ENCODE measurements around the gene CAMTA1. TPM values are rescaled to one million over a fixed set of nuclear protein-coding genes. Genes with fewer than 3 reads are reported as not detected.

The CAMTA1 gene
- total and polyA plus RNA-seq, 9 of the 15 experiments (the other 6 are each of a cell fraction or from before 2014, with no cell fraction given), result 43.9 to 161 (median 65.9) TPM

DNA sequence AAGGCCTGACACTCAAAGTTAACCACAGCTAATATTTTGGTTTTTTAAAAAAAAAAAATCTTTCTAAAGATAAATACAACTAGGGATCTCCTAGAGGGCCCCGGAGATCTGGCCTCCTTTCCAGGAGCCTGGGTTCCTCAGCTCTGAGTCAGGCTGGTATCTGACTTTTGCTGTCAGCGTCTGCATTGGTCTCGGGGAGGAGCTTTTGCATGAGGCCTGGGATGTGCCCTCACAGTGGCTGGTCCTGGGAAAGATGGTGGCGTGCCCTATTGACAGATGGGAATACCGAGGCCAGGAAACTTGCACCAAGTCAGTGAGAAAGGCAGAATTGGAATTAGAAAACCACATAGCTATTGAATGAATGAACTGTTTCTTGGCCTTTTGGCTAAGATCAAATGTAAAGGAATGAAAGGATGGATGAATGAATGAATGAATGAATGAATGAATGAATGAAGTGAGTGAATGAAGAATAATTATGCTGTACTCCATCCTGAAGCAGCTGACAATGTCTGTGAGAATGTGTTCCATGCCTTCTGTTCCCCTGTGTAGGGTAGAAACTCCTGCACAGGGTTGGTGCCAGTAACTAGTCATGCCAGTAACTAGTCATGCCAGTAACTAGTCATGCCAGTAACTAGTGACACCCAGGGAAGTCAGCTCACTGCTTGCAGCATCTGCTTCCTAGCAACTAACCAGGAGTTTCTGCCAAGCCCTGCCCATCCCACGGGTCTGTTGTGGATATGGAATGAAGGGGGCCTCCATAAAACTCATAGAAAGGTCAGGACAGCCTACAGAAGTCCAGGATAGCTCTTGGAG lies 743.3 kb downstream of the CAMTA1 start:
- WGBS (ENCODE audit: insufficient coverage, low coverage, missing lambda C conversion rate), result 2% methylated on average over 6 of the region's 6 CpGs
- CTCF ChIA-PET (ENCODE audit: low intra/inter-chr PET ratio), result no interaction called here
- no TSS peak for BruUV-seq (replicated peaks)
- FAIRE-seq, result no peak
- ATAC-seq, result no peak
- H3K27me3 ChIP-seq (ENCODE audit: control insufficient read depth in 2 of 2, insufficient read depth in 2 of 2, low read length in 2 of 2), result peaks cover 10 to 62% of the 10 kb centered on the region in 2 experiments
- H3K9ac ChIP-seq (ENCODE audit: insufficient read depth in 1 of 2, low read depth in 2 of 2, low read length in 2 of 2), result no peak overlapping the region
- H3K36me3 ChIP-seq (ENCODE audit: control insufficient read depth, insufficient read depth, low read length), result no peaks in the 10 kb centered on the region
- no peaks in the 10 kb centered on the region for H3K4me1 ChIP-seq (replicated peaks in 1 of 2; ENCODE audit: control insufficient read depth in 2 of 2, insufficient read depth in 2 of 2, low read length in 2 of 2)
- no peaks in the 10 kb centered on the region for H3K79me2 ChIP-seq (ENCODE audit: control insufficient read depth, insufficient read depth, low read length)
- H3K4me2 ChIP-seq (ENCODE audit: insufficient read depth, low read length), result no peak overlapping the region
- H3K4me3 ChIP-seq, result no peak overlapping the region
- H3K9me1 ChIP-seq (ENCODE audit: control insufficient read depth, insufficient read depth, low read length), result no peaks in the 10 kb centered on the region
- no peak overlapping the region for H3K27ac ChIP-seq (ENCODE audit: extremely low read depth, low read depth, low read length)
- H2AFZ ChIP-seq (ENCODE audit: low read depth, low read length), result no peak overlapping the region
- H3K9me3 ChIP-seq (replicated peaks; ENCODE audit: control insufficient read depth, insufficient read depth, low read depth, low read length), result no peaks in the 10 kb centered on the region
- POLR2A ChIA-PET, result interaction anchor here (0.6 to 1.6 kb wide), 5 partner anchors 9 to 95 kb away, joined by 3 to 4 read pairs (median 3); no protein-coding TSS in a partner anchor
- intact Hi-C loops (cut with micrococcal nuclease), result no loop called here
- in situ Hi-C loops (cut with MboI), result no loop called here
- H4K20me1 ChIP-seq (replicated peaks; ENCODE audit: control insufficient read depth, insufficient read depth, low read length), result peaks cover 3% of the 10 kb centered on the region; the same call in 1 of the 2 replicates
- TF ChIP-seq CBX8 (IDR thresholded peaks at IDR 0.05; ENCODE audit: borderline replicate concordance, extremely low read depth, low read depth, low read length, poor library complexity, severe bottlenecking) (no peak), FOSL1 (tag; conservative IDR thresholded peaks at IDR 0.05) (no peak), ZNF24 (IDR thresholded peaks at IDR 0.05) (peak; percentile 88)
- TF ChIP-seq, protein P1, sequence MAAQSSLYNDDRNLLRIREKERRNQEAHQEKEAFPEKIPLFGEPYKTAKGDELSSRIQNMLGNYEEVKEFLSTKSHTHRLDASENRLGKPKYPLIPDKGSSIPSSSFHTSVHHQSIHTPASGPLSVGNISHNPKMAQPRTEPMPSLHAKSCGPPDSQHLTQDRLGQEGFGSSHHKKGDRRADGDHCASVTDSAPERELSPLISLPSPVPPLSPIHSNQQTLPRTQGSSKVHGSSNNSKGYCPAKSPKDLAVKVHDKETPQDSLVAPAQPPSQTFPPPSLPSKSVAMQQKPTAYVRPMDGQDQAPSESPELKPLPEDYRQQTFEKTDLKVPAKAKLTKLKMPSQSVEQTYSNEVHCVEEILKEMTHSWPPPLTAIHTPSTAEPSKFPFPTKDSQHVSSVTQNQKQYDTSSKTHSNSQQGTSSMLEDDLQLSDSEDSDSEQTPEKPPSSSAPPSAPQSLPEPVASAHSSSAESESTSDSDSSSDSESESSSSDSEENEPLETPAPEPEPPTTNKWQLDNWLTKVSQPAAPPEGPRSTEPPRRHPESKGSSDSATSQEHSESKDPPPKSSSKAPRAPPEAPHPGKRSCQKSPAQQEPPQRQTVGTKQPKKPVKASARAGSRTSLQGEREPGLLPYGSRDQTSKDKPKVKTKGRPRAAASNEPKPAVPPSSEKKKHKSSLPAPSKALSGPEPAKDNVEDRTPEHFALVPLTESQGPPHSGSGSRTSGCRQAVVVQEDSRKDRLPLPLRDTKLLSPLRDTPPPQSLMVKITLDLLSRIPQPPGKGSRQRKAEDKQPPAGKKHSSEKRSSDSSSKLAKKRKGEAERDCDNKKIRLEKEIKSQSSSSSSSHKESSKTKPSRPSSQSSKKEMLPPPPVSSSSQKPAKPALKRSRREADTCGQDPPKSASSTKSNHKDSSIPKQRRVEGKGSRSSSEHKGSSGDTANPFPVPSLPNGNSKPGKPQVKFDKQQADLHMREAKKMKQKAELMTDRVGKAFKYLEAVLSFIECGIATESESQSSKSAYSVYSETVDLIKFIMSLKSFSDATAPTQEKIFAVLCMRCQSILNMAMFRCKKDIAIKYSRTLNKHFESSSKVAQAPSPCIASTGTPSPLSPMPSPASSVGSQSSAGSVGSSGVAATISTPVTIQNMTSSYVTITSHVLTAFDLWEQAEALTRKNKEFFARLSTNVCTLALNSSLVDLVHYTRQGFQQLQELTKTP (IDR thresholded peaks at IDR 0.05; ENCODE audit: low read depth in 1 of 2, partially characterized antibody in 2 of 2), result no peak
- TF ChIP-seq, protein P2, sequence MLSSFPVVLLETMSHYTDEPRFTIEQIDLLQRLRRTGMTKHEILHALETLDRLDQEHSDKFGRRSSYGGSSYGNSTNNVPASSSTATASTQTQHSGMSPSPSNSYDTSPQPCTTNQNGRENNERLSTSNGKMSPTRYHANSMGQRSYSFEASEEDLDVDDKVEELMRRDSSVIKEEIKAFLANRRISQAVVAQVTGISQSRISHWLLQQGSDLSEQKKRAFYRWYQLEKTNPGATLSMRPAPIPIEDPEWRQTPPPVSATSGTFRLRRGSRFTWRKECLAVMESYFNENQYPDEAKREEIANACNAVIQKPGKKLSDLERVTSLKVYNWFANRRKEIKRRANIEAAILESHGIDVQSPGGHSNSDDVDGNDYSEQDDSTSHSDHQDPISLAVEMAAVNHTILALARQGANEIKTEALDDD (IDR thresholded peaks at IDR 0.05), result peak; percentile 87
- DNase-seq (ENCODE audit: extremely low read depth in 1 of 4, low spot score in 3 of 4), result no peak
